ENCODE data around the gene OLA1.
"Not testable (repeated sequence)": the region's sequence is repeated elsewhere in the genome, so short reads cannot be mapped to it uniquely, and the experiment has no call there.

Gene OLA1

GRCh38 chr2:174248187-174248997 lies at the start of gene OLA1:
Gene OLA1, minus strand, starts transcription at chr2:174248532. Its CDS starts 1,717 bp downstream, at chr2:174246815.
- peak; percentile 88 for DNase-seq

GRCh38 chr2:174292908-174293307 lies 44.6 kb upstream of the OLA1 start:
- no peak for DNase-seq

GRCh38 chr2:174286172-174286571 lies 37.8 kb upstream of the OLA1 start:
- DNase-seq = no peak

- DNase-seq = no peak
Measured at GRCh38 chr2:174282441-174282840, 34.1 kb upstream of the OLA1 start.

- DNase-seq = no peak
Measured at GRCh38 chr2:174281736-174282135, 33.4 kb upstream of the OLA1 start.

- DNase-seq = no peak
Measured at GRCh38 chr2:174280596-174280995, 32.3 kb upstream of the OLA1 start.

- not testable (repeated sequence) for DNase-seq
Measured at GRCh38 chr2:174270263-174270662, 21.9 kb upstream of the OLA1 start.

GRCh38 chr2:174266288-174266687 lies 18.0 kb upstream of the OLA1 start:
- DNase-seq = no peak

GRCh38 chr2:174263997-174264396 lies 15.7 kb upstream of the OLA1 start:
- no peak for DNase-seq

- DNase-seq = no peak
Measured at GRCh38 chr2:174259981-174260380, 11.6 kb upstream of the OLA1 start.

GRCh38 chr2:174254267-174254666 lies 5.9 kb upstream of the OLA1 start:
- no peak for DNase-seq

GRCh38 chr2:174248998-174249592 lies 763 bp upstream of the OLA1 start:
- no peak for DNase-seq

- no peak for DNase-seq
Measured at GRCh38 chr2:174247474-174248186, 702 bp downstream of the OLA1 start.

GRCh38 chr2:174246944-174247381 lies 1.4 kb downstream of the OLA1 start:
- no peak for DNase-seq

GRCh38 chr2:174245628-174246027 lies 2.7 kb downstream of the OLA1 start:
- DNase-seq = not testable (repeated sequence)

- no peak for DNase-seq
Measured at GRCh38 chr2:174245065-174245464, 3.3 kb downstream of the OLA1 start.

- DNase-seq = no peak
Measured at GRCh38 chr2:174243812-174244211, 4.5 kb downstream of the OLA1 start.

- no peak for DNase-seq
Measured at GRCh38 chr2:174240097-174240496, 8.2 kb downstream of the OLA1 start.

GRCh38 chr2:174236429-174236828 lies 11.9 kb downstream of the OLA1 start:
- no peak for DNase-seq

- DNase-seq = no peak
Measured at GRCh38 chr2:174235680-174236079, 12.7 kb downstream of the OLA1 start.

GRCh38 chr2:174233771-174234275 lies 14.5 kb downstream of the OLA1 start:
- no peak for DNase-seq

- no peak for DNase-seq
Measured at GRCh38 chr2:174227748-174228147, 20.6 kb downstream of the OLA1 start.

- no peak for DNase-seq
Measured at GRCh38 chr2:174224665-174225288, 23.6 kb downstream of the OLA1 start.

Measured in 8988T (cell line).